Astrocyte (in vitro differentiated cells and primary cell): ENCODE measurements around the gene CD300E. TPM values are rescaled to one million over a fixed set of nuclear protein-coding genes. Genes with fewer than 3 reads are reported as not detected.

Source experiments
- DNase-seq: peaks from one replicate; pipeline ENCODE4 v3.0.0-alpha.2; 2010; ENCODE audit warnings: low read depth
- FAIRE-seq: peaks from 2 replicates; lab custom pipeline; 2011; peaks lifted over from hg19 to GRCh38; lab: Jason Lieb, UNC
- H2AFZ ChIP-seq: 2 replicates; pipeline ENCODE4 v1.6.0; 2012; ENCODE audit warnings: low read depth, low read length, inconsistent platforms
- H3K27ac ChIP-seq: 2 replicates; pipeline ENCODE4 v1.5.1; 2011; ENCODE audit warnings: low read depth, low read length, inconsistent platforms
- H3K27me3 ChIP-seq: 2 replicates; pipeline ENCODE4 v1.6.0; 2011; ENCODE audit warnings: low read length, inconsistent platforms; ENCODE audit not compliant: insufficient read depth
- H3K36me3 ChIP-seq: 2 replicates; pipeline ENCODE4 v1.5.1; 2011; ENCODE audit warnings: low read length, inconsistent platforms; ENCODE audit not compliant: insufficient read depth
- H3K4me1 ChIP-seq: 2 replicates; pipeline ENCODE4 v1.5.1; 2011; ENCODE audit warnings: low read length, inconsistent platforms; ENCODE audit not compliant: insufficient read depth
- H3K4me2 ChIP-seq: 2 replicates; pipeline ENCODE4 v1.6.0; 2012; ENCODE audit warnings: low read length, inconsistent platforms
- H3K4me3 ChIP-seq: 2 replicates; pipeline ENCODE4 v1.5.1; 2011; ENCODE audit warnings: low read depth, mild to moderate bottlenecking, low read length, inconsistent platforms; ENCODE audit not compliant: insufficient read depth
- H3K79me2 ChIP-seq: 2 replicates; pipeline ENCODE4 v1.6.0; 2012; ENCODE audit warnings: mild to moderate bottlenecking, low read length, inconsistent platforms; ENCODE audit not compliant: insufficient read depth
- H3K9ac ChIP-seq: 2 replicates; pipeline ENCODE4 v1.6.0; 2012; ENCODE audit warnings: mild to moderate bottlenecking, low read length, inconsistent platforms
- H3K9me3 ChIP-seq: 2 replicates; pipeline ENCODE4 v1.5.1; 2012; ENCODE audit warnings: low read depth, mild to moderate bottlenecking, low read length, inconsistent platforms; ENCODE audit not compliant: insufficient read depth
- H4K20me1 ChIP-seq: 2 replicates; pipeline ENCODE4 v1.6.0; 2012; ENCODE audit warnings: low read length, inconsistent platforms; ENCODE audit not compliant: insufficient read depth
- H3K27ac Mint-ChIP-seq: one replicate; pipeline ENCODE4 v1.8.0; 2021; ENCODE audit warnings: mild to moderate bottlenecking, mixed read lengths; ENCODE audit not compliant: unreplicated experiment
- H3K27me3 Mint-ChIP-seq: one replicate; pipeline ENCODE4 v1.8.0; 2021; ENCODE audit warnings: low read depth, mixed read lengths; ENCODE audit not compliant: unreplicated experiment
- H3K36me3 Mint-ChIP-seq: one replicate; pipeline ENCODE4 v1.8.0; 2021; ENCODE audit warnings: low read depth, mixed read lengths; ENCODE audit not compliant: unreplicated experiment
- H3K4me1 Mint-ChIP-seq: one replicate; pipeline ENCODE4 v1.8.0; 2021; ENCODE audit warnings: low read depth, mixed read lengths; ENCODE audit not compliant: unreplicated experiment
- H3K4me3 Mint-ChIP-seq: one replicate; pipeline ENCODE4 v1.8.0; 2021; ENCODE audit warnings: mild to moderate bottlenecking, moderate library complexity, mixed read lengths; ENCODE audit not compliant: unreplicated experiment
- H3K9me3 Mint-ChIP-seq: one replicate; pipeline ENCODE4 v1.8.0; 2021; ENCODE audit warnings: mild to moderate bottlenecking, mixed read lengths; ENCODE audit not compliant: unreplicated experiment
- CTCF ChIP-seq: IDR thresholded peaks from 2 replicates; pipeline ENCODE4 v1.5.1; 2011; ENCODE audit warnings: low read depth, mild to moderate bottlenecking, inconsistent platforms, low read length, moderate library complexity; ENCODE audit not compliant: insufficient read depth
- EZH2 ChIP-seq: IDR thresholded peaks from 2 replicates; pipeline ENCODE4 v1.6.1; 2012; ENCODE audit warnings: mild to moderate bottlenecking, low read length, inconsistent platforms; ENCODE audit not compliant: insufficient read depth
- total RNA-seq: library from RNA; stranded (reverse); gene quantifications from 2 replicates; pipeline ENCODE4 v1.2.1, GENCODE V29; 2021

The CD300E gene
- total RNA-seq, 1 donor from 2014 or later = not detected

- Histone ChIP-seq H2AFZ (no peak overlapping the region), H3K9ac (peak overlapping the region; percentile 65), H3K4me3 (no peak overlapping the region), H3K79me2 (no peaks in the 10 kb centered on the region), H3K4me1 (peaks cover 11% of the 10 kb centered on the region), H3K27ac (no peak overlapping the region), H3K9me3 (peaks cover 6% of the 10 kb centered on the region), H3K27me3 (peaks cover 19% of the 10 kb centered on the region), H4K20me1 (peaks cover 8% of the 10 kb centered on the region), H3K36me3 (no peaks in the 10 kb centered on the region), H3K4me2 (no peak overlapping the region)
- peak; percentile 54 for FAIRE-seq
- peaks cover 2% of the 10 kb centered on the region for H3K36me3 Mint-ChIP-seq
- peak overlapping the region; percentile 37 for H3K27ac Mint-ChIP-seq
- H3K4me1 Mint-ChIP-seq = peaks cover 20% of the 10 kb centered on the region
- peaks cover 11% of the 10 kb centered on the region for H3K9me3 Mint-ChIP-seq
- no peak overlapping the region for H3K4me3 Mint-ChIP-seq
- no peak for TF ChIP-seq CTCF
- TF ChIP-seq EZH2 = no peak
- H3K27me3 Mint-ChIP-seq = peaks cover 17% of the 10 kb centered on the region
- peak; percentile 81 for DNase-seq
Measured at GRCh38 chr17:74568106-74568873, 55.2 kb downstream of the CD300E start.

GRCh38 chr17:74567397-74567796 lies 56.1 kb downstream of the CD300E start, which contains the start of gene CD300H:
Gene CD300H, minus strand, starts transcription at chr17:74567509.
- no peak for TF ChIP-seq CTCF
- no peak for TF ChIP-seq EZH2
- peak within 1 kb of the TSS; percentile 37 for H3K27ac Mint-ChIP-seq
- H3K4me3 Mint-ChIP-seq = no peak within 1 kb of the TSS

More at GRCh38 chr17:74567397-74567796, 56.1 kb downstream of the CD300E start, which contains the start of gene CD300H:
- Histone ChIP-seq H3K4me2 (no peak within 1 kb of the TSS), H3K4me3 (no peak within 1 kb of the TSS), H3K79me2 (no peaks in the 10 kb centered on the region), H3K9ac (peak within 1 kb of the TSS; percentile 65), H4K20me1 (peaks cover 8% of the 10 kb centered on the region), H3K27ac (no peak within 1 kb of the TSS), H3K4me1 (peaks cover 11% of the 10 kb centered on the region), H3K9me3 (peaks cover 6% of the 10 kb centered on the region), H2AFZ (no peak within 1 kb of the TSS), H3K36me3 (no peaks in the 10 kb centered on the region), H3K27me3 (peaks cover 12% of the 10 kb centered on the region)
- Mint-ChIP-seq H3K4me1 (peaks cover 20% of the 10 kb centered on the region), H3K9me3 (peaks cover 10% of the 10 kb centered on the region), H3K36me3 (peaks cover 2% of the 10 kb centered on the region), H3K27me3 (peaks cover 14% of the 10 kb centered on the region)
- DNase-seq = no peak
- no peak for FAIRE-seq
